Stimulated activated naive CD8-positive, alpha-beta T cell treated with anti-CD3 and anti-CD28 coated beads, Interleukin-15, amount 100 ng/mL, for 72 hours (primary cell): ENCODE data around the gene BCL2.
A peak's percentile ranks its signal among the peaks of the same experiment; 100 is the strongest.

ENCODE experiments used
- ATAC-seq: fragments of 150-1000 bp; cut with Tn5 transposase; 2 replicates; pipeline ENCODE4 v1.10.0; 2021; ENCODE audit warnings: mild to moderate bottlenecking, moderate library complexity
- DNase-seq, 2 donors: peaks; one replicate each; pipeline ENCODE4 v3.0.0; 2021 to 2022
- H3K27ac Mint-ChIP-seq, 2 donors: one replicate each; pipeline ENCODE4 v1.8.0; 2022; ENCODE audit warnings: mild to moderate bottlenecking in 2 of 2, mixed read lengths in 2 of 2, moderate library complexity in 2 of 2
- H3K27me3 Mint-ChIP-seq: one replicate; pipeline ENCODE4 v1.8.0; 2022; ENCODE audit warnings: mixed read lengths
- H3K4me1 Mint-ChIP-seq: one replicate; pipeline ENCODE4 v1.8.0; 2022; ENCODE audit warnings: mild to moderate bottlenecking, mixed read lengths
- H3K4me3 Mint-ChIP-seq, 2 donors: one replicate each; pipeline ENCODE4 v1.8.0; 2022; ENCODE audit warnings: mild to moderate bottlenecking in 2 of 2, mixed read lengths in 2 of 2, moderate library complexity in 1 of 2
- H3K9me3 Mint-ChIP-seq, 2 donors: one replicate each; pipeline ENCODE4 v1.8.0; 2022; ENCODE audit warnings: mixed read lengths in 2 of 2

BCL2 gene

DNA sequence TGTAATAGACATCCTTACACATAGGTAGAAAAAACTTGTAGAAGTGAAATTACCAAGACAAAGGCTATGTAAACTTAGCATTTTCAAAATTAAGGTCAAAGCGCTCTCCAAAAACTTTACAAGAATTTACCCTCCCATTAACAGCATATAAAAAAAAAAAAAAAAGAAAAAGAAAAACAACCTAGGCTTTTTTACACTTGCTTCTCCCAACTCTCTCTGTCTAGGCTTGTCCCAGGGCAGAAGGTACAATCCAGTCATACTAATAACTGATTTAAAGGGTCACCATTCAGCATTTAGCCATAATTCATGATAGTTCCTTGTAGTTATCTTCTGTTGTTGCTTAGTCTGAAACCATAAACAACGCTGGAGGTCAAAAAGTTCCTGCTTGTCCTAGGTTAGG, 130.5 kb downstream of the BCL2 start:
- Mint-ChIP-seq H3K9me3 (peaks cover 5 to 6% of the 10 kb centered on the region in 2 donors), H3K4me3 (peak overlapping the region; percentile 11 to 13), H3K27ac (peak overlapping the region in 1 of 2 donors; percentile 77), H3K4me1 (peaks cover 83% of the 10 kb centered on the region), H3K27me3 (no peaks in the 10 kb centered on the region)
- no peak for ATAC-seq
- DNase-seq = no peak

DNA sequence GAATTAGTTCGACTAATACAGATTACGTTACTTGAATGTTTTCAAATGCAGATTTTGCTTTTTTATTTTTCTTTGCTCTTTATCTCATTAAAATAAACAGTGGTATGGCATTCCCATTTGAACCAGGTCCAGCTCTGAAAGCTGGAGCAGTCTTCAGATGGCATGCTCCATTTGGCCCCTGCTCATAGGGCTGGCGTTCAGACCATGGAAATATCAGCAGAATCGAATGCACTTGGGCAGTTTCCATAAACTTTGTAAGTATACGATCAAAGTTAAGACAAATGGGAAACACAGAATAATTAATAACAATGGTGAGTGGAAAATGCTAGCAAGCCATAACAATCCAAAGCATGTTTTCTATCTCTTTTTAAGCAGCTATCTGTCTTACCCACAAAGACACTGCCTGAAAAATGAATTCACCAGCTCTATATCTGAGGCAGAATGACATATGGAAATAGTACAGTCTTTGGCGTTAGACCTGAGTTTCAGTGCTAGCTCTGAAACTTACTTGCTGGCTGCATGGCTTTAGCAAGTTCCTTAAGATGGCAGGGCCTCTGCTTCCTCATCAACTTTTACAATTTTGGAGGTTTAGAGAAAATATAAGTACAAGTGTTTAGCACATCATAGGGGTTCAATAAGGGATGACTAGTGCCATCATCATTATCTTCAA, 131.6 kb downstream of the BCL2 start:
- peak overlapping the region; percentile 81 to 92 for H3K27ac Mint-ChIP-seq
- H3K4me3 Mint-ChIP-seq = peak overlapping the region; percentile 44 to 52
- DNase-seq = no peak
- H3K27me3 Mint-ChIP-seq = no peaks in the 10 kb centered on the region
- H3K9me3 Mint-ChIP-seq = peaks cover 4 to 6% of the 10 kb centered on the region in 2 donors
- ATAC-seq = peak; percentile 56
- peaks cover 87% of the 10 kb centered on the region for H3K4me1 Mint-ChIP-seq

DNA sequence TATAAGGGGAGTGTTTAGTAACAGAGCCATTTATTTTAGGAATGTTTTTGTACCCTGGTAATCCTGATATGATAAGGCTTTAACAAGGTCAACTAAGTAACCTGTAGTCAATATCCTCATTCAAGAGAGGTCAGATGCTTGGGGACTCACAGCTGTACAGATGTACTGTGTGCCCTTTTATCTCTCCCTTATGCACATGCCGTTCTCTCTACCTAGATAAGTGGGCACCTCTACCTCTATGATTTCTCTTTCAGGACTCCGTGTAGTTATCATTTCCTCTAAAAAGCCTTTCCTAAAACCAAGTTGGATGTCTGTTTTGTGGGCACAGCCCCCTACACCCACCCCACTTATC, 132.4 kb downstream of the BCL2 start:
- DNase-seq (no peak), ATAC-seq (peak; percentile 50)
- Mint-ChIP-seq H3K4me1 (peaks cover 87% of the 10 kb centered on the region), H3K27ac (peak overlapping the region; percentile 90 to 91), H3K4me3 (peak overlapping the region; percentile 48 to 52), H3K9me3 (peaks cover 0 to 5% of the 10 kb centered on the region in 2 donors), H3K27me3 (no peaks in the 10 kb centered on the region)

DNA sequence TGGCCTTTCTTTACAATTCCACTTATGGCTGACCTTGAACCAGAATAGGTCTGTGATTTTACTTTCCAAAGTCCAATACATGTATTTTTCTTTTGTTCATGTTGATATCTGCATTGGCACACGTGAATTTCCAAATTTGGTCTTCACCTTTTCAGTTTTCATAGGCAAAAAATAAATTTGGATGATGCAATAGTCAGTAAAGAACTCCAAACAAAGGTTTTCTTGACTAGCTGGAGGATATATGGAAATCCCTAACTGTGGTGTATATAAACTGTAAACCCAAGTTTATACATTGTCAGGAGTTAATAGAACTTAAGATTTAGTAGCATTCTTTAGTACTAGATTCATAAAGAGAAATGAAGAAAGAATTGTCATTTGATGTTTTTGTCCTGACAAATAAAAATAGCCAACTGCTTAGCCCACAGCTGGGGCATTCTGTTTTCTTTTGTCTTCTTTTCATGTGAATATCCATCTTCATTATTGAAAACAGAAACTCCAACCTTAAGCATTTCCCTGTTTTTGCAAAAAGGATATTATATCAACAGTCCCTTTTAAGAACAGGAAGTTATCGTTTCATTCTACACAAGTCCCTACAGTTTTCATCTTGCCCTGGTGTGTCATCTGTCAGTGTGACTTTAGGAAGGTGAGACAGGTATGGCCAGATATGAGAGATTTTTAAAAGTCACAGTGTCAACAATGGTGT, 132.9 kb downstream of the BCL2 start:
- peak overlapping the region; percentile 48 to 52 for H3K4me3 Mint-ChIP-seq

DNA sequence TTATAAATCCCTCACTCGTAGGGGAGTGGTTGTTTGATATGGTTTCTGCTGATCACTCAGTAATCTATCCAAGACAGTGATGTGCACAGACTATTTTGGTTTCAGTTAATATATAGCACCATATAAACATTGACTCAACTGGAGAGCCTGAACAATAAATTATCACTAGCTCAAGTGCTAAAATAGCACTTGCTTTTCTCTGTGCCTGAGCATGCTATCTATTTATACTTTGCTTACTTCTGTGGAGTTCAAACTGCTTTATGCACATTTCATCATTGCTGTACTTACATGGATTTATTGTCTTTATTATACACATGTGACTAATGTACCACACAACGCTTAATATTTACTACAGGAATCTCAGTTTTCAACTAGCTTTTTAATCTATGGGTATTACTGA, 133.6 kb downstream of the BCL2 start:
- DNase-seq (no peak), ATAC-seq (no peak)
- Mint-ChIP-seq H3K27ac (peak overlapping the region; percentile 90 to 91), H3K9me3 (no peaks in the 10 kb centered on the region), H3K27me3 (no peaks in the 10 kb centered on the region), H3K4me1 (peaks cover 92% of the 10 kb centered on the region), H3K4me3 (no peak overlapping the region)

More for the DNA sequence above, 132.9 kb downstream of the BCL2 start:
- H3K4me1 Mint-ChIP-seq = peaks cover 87% of the 10 kb centered on the region
- no peaks in the 10 kb centered on the region for H3K9me3 Mint-ChIP-seq
- ATAC-seq = peak; percentile 44
- peak overlapping the region; percentile 90 to 91 for H3K27ac Mint-ChIP-seq
- DNase-seq = no peak
- H3K27me3 Mint-ChIP-seq = no peaks in the 10 kb centered on the region

DNA sequence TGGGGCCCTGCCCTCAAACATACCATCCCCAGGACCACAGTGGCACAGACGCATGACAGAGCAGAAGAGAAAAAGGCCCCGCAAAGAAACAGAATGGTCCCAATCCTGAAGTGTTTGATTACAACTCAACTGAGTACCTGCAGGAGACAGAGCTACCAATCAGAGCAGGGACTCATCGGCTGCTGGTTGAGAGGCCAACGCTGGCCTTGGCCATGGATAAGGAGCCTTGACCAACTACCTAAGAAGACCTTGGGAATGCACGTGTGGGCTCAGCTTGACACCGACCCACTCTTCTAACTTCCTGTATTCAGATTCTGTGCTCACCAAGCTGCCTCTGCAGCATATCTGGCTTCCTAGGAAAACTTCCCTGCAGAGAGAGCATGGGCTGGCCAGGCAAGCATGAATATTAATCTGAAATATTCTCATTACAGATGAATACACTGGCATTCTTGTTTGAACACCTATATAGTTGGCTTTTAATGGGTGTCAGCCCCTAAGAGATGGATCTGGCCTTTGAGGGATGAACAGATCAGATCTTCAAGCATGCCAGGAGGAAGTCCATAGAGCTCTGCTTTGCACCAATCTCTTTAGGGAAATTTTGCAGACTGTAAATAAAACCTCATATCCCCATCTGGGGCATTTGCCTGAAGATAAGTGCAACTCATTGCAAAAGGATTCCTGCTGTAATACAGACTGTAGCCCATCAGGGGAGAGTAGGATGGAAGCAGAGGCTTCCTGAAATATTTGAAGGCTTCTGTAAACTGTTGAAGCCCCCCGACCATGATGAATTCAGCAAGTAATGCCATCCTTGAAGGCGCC, 135.4 kb downstream of the BCL2 start:
- Mint-ChIP-seq H3K9me3 (no peaks in the 10 kb centered on the region), H3K27me3 (no peaks in the 10 kb centered on the region), H3K4me1 (peaks cover 98% of the 10 kb centered on the region), H3K27ac (peak overlapping the region; percentile 75 to 79), H3K4me3 (peak overlapping the region in 1 of 2 donors; percentile 50)
- ATAC-seq (no peak), DNase-seq (no peak)

DNA sequence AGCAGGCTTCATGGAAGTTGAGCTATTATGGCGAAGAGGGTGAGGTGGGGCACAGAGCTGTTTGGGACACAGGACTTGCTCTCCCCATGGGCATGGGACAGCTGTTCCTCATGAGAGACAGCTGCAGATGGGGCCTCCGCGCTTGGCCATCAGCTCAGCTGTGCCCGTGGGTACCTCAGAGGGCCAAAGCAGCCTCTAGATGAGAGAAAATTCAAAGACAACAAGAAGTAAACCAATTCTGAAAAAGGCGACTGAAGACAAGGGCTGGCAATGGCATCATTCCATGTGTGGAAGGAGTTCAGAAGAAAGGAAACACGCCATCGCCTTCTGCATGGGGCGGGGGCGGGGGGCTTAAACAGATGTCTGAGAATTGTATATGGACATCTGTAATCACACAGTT, 136.2 kb downstream of the BCL2 start:
- Mint-ChIP-seq H3K4me1 (peaks cover 98% of the 10 kb centered on the region), H3K27me3 (no peaks in the 10 kb centered on the region), H3K27ac (peak overlapping the region; percentile 79 to 91), H3K9me3 (no peaks in the 10 kb centered on the region), H3K4me3 (peak overlapping the region in 1 of 2 donors; percentile 44)
- DNase-seq (no peak), ATAC-seq (no peak)

DNA sequence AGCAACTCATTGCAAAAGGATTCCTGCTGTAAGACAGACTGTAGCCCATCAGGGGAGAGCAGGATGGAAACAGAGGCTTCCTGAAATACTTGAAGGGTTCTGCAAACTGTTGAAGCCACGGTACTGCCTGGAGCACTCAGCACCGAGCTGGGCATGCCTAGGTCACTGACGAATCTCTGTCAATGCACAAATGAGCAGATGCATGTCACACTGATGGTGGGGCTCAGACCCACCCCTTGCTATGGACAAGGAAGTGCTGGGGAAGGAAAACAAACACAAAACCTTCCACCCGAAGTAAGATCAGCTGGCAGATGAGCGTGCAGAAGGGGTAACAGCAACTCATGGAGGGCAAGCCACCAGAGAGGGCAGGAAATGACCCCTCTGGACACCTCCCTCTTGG, 136.7 kb downstream of the BCL2 start:
- ATAC-seq (no peak), DNase-seq (no peak)
- H3K9me3 Mint-ChIP-seq = no peaks in the 10 kb centered on the region
- H3K4me3 Mint-ChIP-seq = peak overlapping the region; percentile 41 to 44
- peaks cover 98% of the 10 kb centered on the region for H3K4me1 Mint-ChIP-seq
- H3K27me3 Mint-ChIP-seq = no peaks in the 10 kb centered on the region
- peak overlapping the region in 1 of 2 donors; percentile 91 for H3K27ac Mint-ChIP-seq

DNA sequence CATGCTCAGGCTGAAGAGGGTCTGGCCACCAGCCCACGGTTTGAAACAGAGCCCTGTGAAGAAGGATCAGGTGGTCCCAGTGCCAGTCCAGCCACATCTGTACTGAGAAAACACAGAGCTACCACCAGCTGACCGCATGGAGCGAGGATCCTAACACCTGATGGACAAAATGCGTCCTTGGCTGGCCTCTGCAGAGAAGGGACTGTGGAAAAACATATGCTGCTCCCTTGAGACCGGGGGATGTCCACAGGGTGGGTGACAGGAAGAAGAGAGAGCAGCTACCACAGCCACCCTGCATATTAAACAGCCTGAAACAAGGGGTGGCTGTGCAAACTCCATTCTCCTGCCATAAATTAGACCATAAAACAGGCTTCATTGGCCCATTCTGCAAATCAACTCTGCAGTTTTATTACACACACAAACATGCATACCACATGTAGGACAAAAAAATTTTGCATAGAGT, 137.2 kb downstream of the BCL2 start:
- peaks cover 98% of the 10 kb centered on the region for H3K4me1 Mint-ChIP-seq
- peak overlapping the region; percentile 80 to 91 for H3K27ac Mint-ChIP-seq
- ATAC-seq = peak; percentile 39
- no peaks in the 10 kb centered on the region for H3K9me3 Mint-ChIP-seq
- no peak for DNase-seq
- no peaks in the 10 kb centered on the region for H3K27me3 Mint-ChIP-seq
- H3K4me3 Mint-ChIP-seq = peak overlapping the region in 1 of 2 donors; percentile 11

DNA sequence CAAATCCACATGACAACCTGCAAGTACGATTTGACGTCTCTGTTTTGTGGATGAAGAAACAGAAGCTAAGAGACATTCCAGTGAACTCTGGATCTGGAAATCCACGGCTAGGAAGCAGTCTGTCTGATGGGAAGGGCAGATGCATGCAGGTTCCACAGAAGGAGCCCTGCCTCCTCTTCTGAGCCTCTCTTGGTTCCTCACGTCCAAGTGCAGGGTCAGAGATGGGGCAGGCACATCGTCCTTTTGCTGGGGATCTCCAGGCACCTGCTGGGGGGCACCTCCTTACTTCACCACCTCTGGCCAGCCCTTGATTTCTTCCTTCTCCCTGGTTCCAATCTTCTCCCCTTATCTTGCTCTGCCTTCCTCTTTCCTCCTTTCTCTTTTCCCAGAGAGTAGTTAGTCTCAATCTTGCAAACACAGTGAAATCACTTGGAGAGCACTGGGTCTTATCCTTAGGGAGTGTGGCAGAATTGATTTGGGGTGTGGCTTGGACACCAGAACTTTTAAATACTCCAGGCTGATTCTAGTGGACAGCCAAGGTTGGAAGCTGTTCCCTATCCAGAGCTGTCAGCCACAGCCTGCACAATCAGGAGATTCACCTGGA, 137.8 kb downstream of the BCL2 start:
- H3K9me3 Mint-ChIP-seq = no peaks in the 10 kb centered on the region
- H3K27me3 Mint-ChIP-seq = no peaks in the 10 kb centered on the region
- H3K4me1 Mint-ChIP-seq = peaks cover 97% of the 10 kb centered on the region
- ATAC-seq (no peak), DNase-seq (no peak)
- H3K27ac Mint-ChIP-seq = peak overlapping the region in 1 of 2 donors; percentile 80
- H3K4me3 Mint-ChIP-seq = peak overlapping the region in 1 of 2 donors; percentile 11

DNA sequence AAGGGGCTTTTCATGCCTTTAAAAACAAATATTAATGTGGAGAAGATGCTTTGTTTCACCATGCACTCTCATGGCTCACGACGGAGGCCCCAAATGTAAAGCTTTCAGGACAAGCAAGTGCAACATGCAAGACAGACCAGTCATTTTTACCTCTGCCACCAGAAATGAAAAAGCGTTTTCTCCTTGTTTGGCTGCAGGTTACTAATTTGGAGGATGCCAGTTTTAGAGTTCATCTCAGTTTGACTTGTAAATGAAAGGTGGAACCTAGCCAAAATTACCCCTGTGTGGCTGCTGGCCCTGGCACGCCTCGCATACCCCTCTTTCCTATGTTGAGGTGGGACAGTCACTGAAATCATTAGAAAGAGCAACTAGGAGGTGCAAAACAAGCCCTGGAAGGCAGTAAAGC, 138.6 kb downstream of the BCL2 start:
- H3K27me3 Mint-ChIP-seq = no peaks in the 10 kb centered on the region
- H3K4me3 Mint-ChIP-seq = no peak overlapping the region
- ATAC-seq (peak; percentile 83), DNase-seq (peak in 1 of 2 donors; percentile 49)
- no peaks in the 10 kb centered on the region for H3K9me3 Mint-ChIP-seq
- H3K27ac Mint-ChIP-seq = peak overlapping the region in 1 of 2 donors; percentile 85
- H3K4me1 Mint-ChIP-seq = peaks cover 97% of the 10 kb centered on the region

DNA sequence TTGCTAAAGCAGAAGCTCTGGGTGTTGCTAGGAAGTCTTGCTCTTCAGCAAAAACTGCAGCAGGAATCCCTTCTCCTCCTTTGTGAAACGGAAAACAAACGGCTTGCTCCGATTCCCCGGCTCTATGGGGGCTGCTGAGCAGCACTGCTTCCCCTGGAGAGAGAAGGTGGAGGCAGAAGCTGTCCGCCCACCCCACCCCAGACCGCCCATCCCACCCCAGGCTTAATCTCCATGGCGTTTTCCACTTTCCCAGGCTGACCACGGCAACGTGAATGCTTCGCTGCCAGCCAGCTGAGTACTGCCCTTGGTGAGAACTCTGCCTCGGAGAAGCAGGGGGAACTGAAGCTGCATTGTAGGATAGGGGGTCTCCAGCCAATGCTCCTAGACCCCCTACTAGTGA, 139.2 kb downstream of the BCL2 start:
- ATAC-seq = no peak
- no peaks in the 10 kb centered on the region for H3K27me3 Mint-ChIP-seq
- peaks cover 99% of the 10 kb centered on the region for H3K4me1 Mint-ChIP-seq
- H3K9me3 Mint-ChIP-seq = no peaks in the 10 kb centered on the region
- H3K4me3 Mint-ChIP-seq = no peak overlapping the region
- no peak overlapping the region for H3K27ac Mint-ChIP-seq
- DNase-seq = no peak

DNA sequence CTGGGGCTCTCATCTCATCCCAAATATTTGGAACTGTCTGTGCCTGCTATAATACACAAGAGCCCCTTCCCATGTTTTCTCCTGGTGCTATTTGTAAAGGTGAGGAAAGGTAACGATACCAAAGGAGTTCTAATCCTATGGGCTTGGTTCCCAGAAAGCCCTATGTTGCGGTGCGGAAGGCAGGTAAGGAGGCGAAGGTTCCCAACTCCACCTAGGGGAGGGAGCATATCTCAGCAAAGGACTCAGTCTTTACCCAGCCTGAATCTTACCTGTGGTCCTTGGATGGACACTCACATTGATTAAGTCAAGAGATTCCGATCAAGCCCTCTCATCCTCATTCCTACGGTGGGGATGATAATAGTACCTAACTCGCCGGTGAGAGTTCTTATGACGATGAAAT, 140.1 kb downstream of the BCL2 start:
- Mint-ChIP-seq H3K4me1 (peaks cover 99% of the 10 kb centered on the region), H3K27ac (peak overlapping the region in 1 of 2 donors; percentile 31), H3K4me3 (no peak overlapping the region)

DNA sequence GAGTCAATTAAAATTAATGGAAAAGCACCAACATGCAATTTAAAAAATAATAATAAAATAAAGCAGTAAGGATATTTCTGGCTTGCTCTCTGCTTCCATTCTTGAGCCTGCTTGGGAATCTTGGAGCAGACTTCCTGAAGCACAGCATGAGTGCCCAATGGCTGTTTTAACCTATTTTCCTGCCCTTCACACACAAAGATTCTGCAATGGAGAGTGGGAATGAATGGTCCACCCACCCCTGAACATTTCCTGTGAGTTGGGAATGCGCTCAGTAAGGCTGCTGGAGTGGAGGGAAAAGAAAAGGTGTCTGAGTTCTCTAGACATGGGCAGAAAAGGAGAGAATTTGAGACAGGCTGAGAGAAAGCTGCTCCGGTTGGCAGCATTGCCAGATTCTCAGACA, 140.6 kb downstream of the BCL2 start:
- no peaks in the 10 kb centered on the region for H3K27me3 Mint-ChIP-seq
- peaks cover 95% of the 10 kb centered on the region for H3K4me1 Mint-ChIP-seq
- ATAC-seq (no peak), DNase-seq (no peak)
- H3K4me3 Mint-ChIP-seq = no peak overlapping the region
- H3K9me3 Mint-ChIP-seq = no peaks in the 10 kb centered on the region
- no peak overlapping the region for H3K27ac Mint-ChIP-seq

More for the DNA sequence above, 140.1 kb downstream of the BCL2 start:
- ATAC-seq = no peak
- no peaks in the 10 kb centered on the region for H3K27me3 Mint-ChIP-seq
- no peak for DNase-seq
- H3K9me3 Mint-ChIP-seq = no peaks in the 10 kb centered on the region
